Heart right ventricle (tissue), 16 donors: ENCODE data around the gene PCSK5. TPM values are rescaled to one million over a fixed set of nuclear protein-coding genes. Genes with fewer than 3 reads are reported as not detected.

Source experiments
- ATAC-seq, 8 donors: fragments of 200-7000 bp; cut with Tn5 transposase; one replicate each; pipeline ENCODE4 v1.9.1; 2020; ENCODE audit warnings: mild to moderate bottlenecking in 8 of 8, moderate library complexity in 8 of 8, moderate number of reproducible peaks in 1 of 8
- DNase-seq, 2 donors: peaks; one replicate each; pipeline ENCODE4 v3.0.0-alpha.2; 2020
- H3K27ac ChIP-seq, 10 donors: fragments of 200-600 bp; sonication (generic) in 2 of 10; one replicate each; pipeline versions ENCODE4 v1.5.0 to v1.8.0; 2020 to 2022; ENCODE audit warnings: mild to moderate bottlenecking in 3 of 10
- H3K27me3 ChIP-seq, 7 donors: fragments of 200-600 bp; one replicate each; pipeline ENCODE4 v1.8.0; 2021 to 2022; ENCODE audit warnings: mild to moderate bottlenecking in 2 of 7
- H3K36me3 ChIP-seq, 9 donors: fragments of 200-600 bp; sonication (generic) in 1 of 9; one replicate each; pipeline versions ENCODE4 v1.5.0 to v1.8.0; 2020 to 2022; ENCODE audit warnings: mild to moderate bottlenecking in 2 of 9
- H3K4me1 ChIP-seq, 9 donors: fragments of 200-600 bp; sonication (generic) in 1 of 9; one replicate each; pipeline versions ENCODE4 v1.5.0 to v1.8.0; 2020 to 2022; ENCODE audit warnings: mild to moderate bottlenecking in 4 of 9
- H3K4me3 ChIP-seq, 10 donors: fragments of 200-600 bp; sonication (generic) in 2 of 10; one replicate each; pipeline versions ENCODE4 v1.5.0 to v1.8.0; 2020 to 2022; ENCODE audit warnings: mild to moderate bottlenecking in 7 of 10, moderate library complexity in 2 of 10
- H3K9me3 ChIP-seq, 11 donors: fragments of 200-600 bp in 10 of 11; sonication (generic) in 2 of 11; one replicate each; pipeline versions ENCODE4 v1.5.0 to v1.8.0; 2013 to 2022; ENCODE audit warnings: mild to moderate bottlenecking in 2 of 11, control low read depth in 1 of 11, moderate library complexity in 1 of 11
- CTCF ChIP-seq, 9 donors: fragments of 200-600 bp; sonication (generic) in 2 of 9; IDR thresholded peaks; one replicate each; pipeline versions ENCODE4 v1.5.0 to v1.8.0; 2021 to 2022; ENCODE audit warnings: antibody characterized with exemption in 9 of 9, mild to moderate bottlenecking in 5 of 9, moderate library complexity in 1 of 9
- WGBS, 2 donors: extraction: QIAGEN DNeasy Blood & Tissue Kit; methylation state at CpG; one replicate each; pipeline ENCODE4 v1.1.7; 2013; ENCODE audit warnings: inconsistent platforms in 1 of 2; 5-methylcytosine and 5-hydroxymethylcytosine counted together
- intact Hi-C, 10 donors: fragments of 100-400 bp; cut with DNase I; formaldehyde crosslinking; loops; one replicate each; pipeline versions ENCODE4 v1.11.1 to v1.14.2; 2022
- polyA plus RNA-seq, 2 donors: library from polyadenylated mRNA; stranded (reverse); fragments of 200-250 nt; gene quantifications; one replicate each; pipeline ENCODE4 v1.2.3, GENCODE V29; 2013
- total RNA-seq, 10 donors: library from RNA; stranded (reverse); fragmentation: NEBNext Ultra II Directional in 3 of 10; extraction: Animal tissue kit (Norgen Biotek cat#: 25700) in 3 of 10; gene quantifications; one replicate each; pipeline versions ENCODE4 v1.2.1 to v1.2.4, GENCODE V29; 2021 to 2023
- donor health status: Arrhythmogenic right ventricular cardiomyopathy.
- donor health status: ischemic (EF 13 %, LVEDD 7.1; RV severe dilation, severe dysfunction).
- donor health status: healthy with polysubstance abuse.
- donor health status: DM: no; HTN: yes; CAD: no.
- donor health status: DM: no; HTN: no; CAD: no.
- donor health status: ischemic (EF 25% LVEDD 6.9; RV normal size, moderate dysfunction).
- donor health status: ischemic (EF 25% LVEDD 5.7; RV mildly dilated, moderate dysfunction).
- donor health status: healthy.
- donor health status: DM: yes; HTN: yes; CAD: no.
- donor health status: Ischemic cardiomyopathy.
- donor health status: ischemic (EF 35%, LVEDD 5.7; RV mildly dilated, moderate dysfunction).
- donor health status: nonischemic (EF 11% LVEDD 7.7; RV severe dilation, severe dysfunction).
- donor health status: DM: yes; HTN: yes; CAD: no.
- donor health status: PGD.
- donor health status: ischemic (EF 29% LVEDD 5.4; RV normal size, mild dysfunction).
- donor health status: nonischemic (EF 23%, LVEDD 6.1; RV moderate dilation, normal function).

The PCSK5 gene
- total and polyA plus RNA-seq, 12 donors = 1.8 to 8.3 (median 5.7) TPM

GRCh38 chr9:76349865-76350264 lies 459.4 kb downstream of the PCSK5 start:
- 73% methylated on average over 1 of the region's 1 CpG for WGBS, 2 donors
- no peak for ATAC-seq
- intact Hi-C loops = no loop called here

GRCh38 chr9:76351006-76351405 lies 460.5 kb downstream of the PCSK5 start:
- DNase-seq = no peak
- Histone ChIP-seq H3K4me3 (no peak overlapping the region), H3K9me3 (no peaks in the 10 kb centered on the region), H3K36me3 (no peaks in the 10 kb centered on the region), H3K27me3 (no peaks in the 10 kb centered on the region), H3K27ac (no peak overlapping the region), H3K4me1 (no peaks in the 10 kb centered on the region)
- ATAC-seq = no peak
- no peak for TF ChIP-seq CTCF (IDR thresholded peaks at IDR 0.05)
- 54% methylated on average over 3 of the region's 3 CpGs for WGBS, 2 donors
- intact Hi-C loops = no loop called here

More at GRCh38 chr9:76349865-76350264, 459.4 kb downstream of the PCSK5 start:
- Histone ChIP-seq H3K4me3 (no peak overlapping the region), H3K9me3 (no peaks in the 10 kb centered on the region), H3K27ac (no peak overlapping the region), H3K27me3 (no peaks in the 10 kb centered on the region), H3K4me1 (no peaks in the 10 kb centered on the region), H3K36me3 (no peaks in the 10 kb centered on the region)
- no peak for DNase-seq
- no peak for TF ChIP-seq CTCF (IDR thresholded peaks at IDR 0.05)

- ATAC-seq (no peak), DNase-seq (no peak)
- Histone ChIP-seq H3K27me3 (no peaks in the 10 kb centered on the region), H3K9me3 (no peaks in the 10 kb centered on the region), H3K4me3 (no peak overlapping the region), H3K4me1 (no peaks in the 10 kb centered on the region), H3K27ac (no peak overlapping the region), H3K36me3 (no peaks in the 10 kb centered on the region)
- intact Hi-C loops = no loop called here
- no peak for TF ChIP-seq CTCF (IDR thresholded peaks at IDR 0.05)
- 73 to 77% methylated on average over 4 of the region's 4 CpGs for WGBS, 2 donors
Observed at GRCh38 chr9:76352026-76352620, 461.6 kb downstream of the PCSK5 start.

- Histone ChIP-seq H3K27ac (no peak overlapping the region), H3K9me3 (no peaks in the 10 kb centered on the region), H3K4me1 (peaks cover 0 to 4% (median 0%) of the 10 kb centered on the region in 9 donors), H3K4me3 (no peak overlapping the region), H3K27me3 (no peaks in the 10 kb centered on the region), H3K36me3 (no peaks in the 10 kb centered on the region)
- DNase-seq (no peak), ATAC-seq (no peak)
- 67 to 73% methylated on average over 5 of the region's 5 CpGs for WGBS, 2 donors
- TF ChIP-seq CTCF (IDR thresholded peaks at IDR 0.05) = no peak
- intact Hi-C loops = no loop called here
Observed at GRCh38 chr9:76353280-76353679, 462.8 kb downstream of the PCSK5 start.
